HepG2 (cell line): ENCODE results near the gene PNKD. TPM values are rescaled to one million over a fixed set of nuclear protein-coding genes. Genes with fewer than 3 reads are reported as not detected.
A peak's percentile ranks its signal among the peaks of the same experiment; 100 is the strongest.

Source experiments
- DMAP1 ChIP-seq: IDR thresholded peaks from 2 replicates; pipeline ENCODE4 v1.6.1; 2016
- FOXP1 ChIP-seq, 2 experiments: fragments of 450-650 bp in 1 of 2; IDR thresholded peaks; 2 replicates each; pipeline ENCODE4 v1.6.1; 2017 to 2018; ENCODE audit warnings: antibody characterized with exemption in 1 of 2
- HOXD1 ChIP-seq: sonication (generic); formaldehyde crosslinking; IDR thresholded peaks from 2 replicates; pipeline ENCODE4 v1.5.0; 2020; ENCODE audit warnings: missing genetic modification reagents
- ISX ChIP-seq: sonication (generic); formaldehyde crosslinking; conservative IDR thresholded peaks from 2 replicates; pipeline ENCODE4 v1.5.0; 2020; ENCODE audit warnings: missing genetic modification reagents
- KDM1A ChIP-seq: IDR thresholded peaks from 2 replicates; pipeline ENCODE4 v1.6.1; 2016; ENCODE audit warnings: missing compliant biosample characterization
- MLXIP ChIP-seq: sonication (generic); formaldehyde crosslinking; IDR thresholded peaks from 2 replicates; pipeline ENCODE4 v1.9.0; 2021; ENCODE audit warnings: missing genetic modification reagents, borderline replicate concordance
- NFRKB ChIP-seq: fragments of 450-650 bp; IDR thresholded peaks from 2 replicates; pipeline ENCODE4 v1.6.1; 2017
- PTBP1 ChIP-seq: fragments of 200-400 bp; formaldehyde crosslinking; IDR thresholded peaks from 2 replicates; pipeline ENCODE4 v1.6.1; 2018; ENCODE audit warnings: low read length, low read depth; ENCODE audit not compliant: poor library complexity, severe bottlenecking
- SRSF4 ChIP-seq: fragments of 200-400 bp; formaldehyde crosslinking; IDR thresholded peaks from one replicate; pipeline ENCODE4 v1.6.1; 2018; ENCODE audit warnings: mild to moderate bottlenecking, low read depth, low read length, moderate library complexity; ENCODE audit not compliant: poor library complexity, severe bottlenecking
- TAF15 ChIP-seq: fragments of 200-400 bp; formaldehyde crosslinking; IDR thresholded peaks from one replicate; pipeline ENCODE4 v1.6.1; 2018; ENCODE audit warnings: mild to moderate bottlenecking, low read depth, low read length; ENCODE audit not compliant: poor library complexity, severe bottlenecking
- YEATS4 ChIP-seq: sonication (generic); formaldehyde crosslinking; IDR thresholded peaks from 2 replicates; pipeline ENCODE4 v1.4.0; 2020; ENCODE audit warnings: missing genetic modification reagents, borderline replicate concordance
- ZFAT ChIP-seq: sonication (generic); formaldehyde crosslinking; conservative IDR thresholded peaks from 2 replicates; pipeline ENCODE4 v1.8.1; 2023; ENCODE audit warnings: missing genetic modification reagents, inconsistent platforms
- ZNF20 ChIP-seq: sonication (generic); formaldehyde crosslinking; IDR thresholded peaks from 2 replicates; pipeline ENCODE4 v1.4.0; 2020; ENCODE audit warnings: mild to moderate bottlenecking, moderate library complexity, missing genetic modification reagents
- ZNF652 ChIP-seq: IDR thresholded peaks from 2 replicates; pipeline ENCODE4 v1.6.1; 2016; ENCODE audit warnings: low read depth, borderline replicate concordance
- ZNF678 ChIP-seq: sonication (generic); formaldehyde crosslinking; IDR thresholded peaks from 2 replicates; pipeline ENCODE4 v1.4.0; 2020; ENCODE audit warnings: mild to moderate bottlenecking, missing genetic modification reagents
- ZNF766 ChIP-seq: sonication (generic); formaldehyde crosslinking; IDR thresholded peaks from 2 replicates; pipeline ENCODE4 v1.5.0; 2020; ENCODE audit warnings: missing genetic modification reagents, borderline replicate concordance
- polyA plus RNA-seq, 8 experiments: library from polyadenylated mRNA; depleted of rRNA in 3 of 8; stranded (reverse) in 7 of 8; unstranded in 1 of 8; fragments of >200 nt; fragmentation: Illumina TruSeq in 4 of 8; extraction: Trizol in 4 of 8; gene quantifications; 2 replicates each; pipeline versions ENCODE4 v1.2.1 to v1.2.3, GENCODE V29; 2011 to 2016; ENCODE audit warnings: low read depth in 4 of 8, missing spikeins in 1 of 8, mixed read lengths in 1 of 8; ENCODE audit not compliant: insufficient read depth in 1 of 8
- total RNA-seq, 5 experiments: library from RNA; depleted of rRNA; stranded (reverse); fragments of >200 nt; fragmentation: Illumina TruSeq; extraction: Trizol; gene quantifications; 2 replicates each; pipeline ENCODE4 v1.2.3, GENCODE V29; 2016; ENCODE audit warnings: low read depth in 1 of 5
- TF ChIP-seq, protein P1 (sequence below): sonication (generic); formaldehyde crosslinking; IDR thresholded peaks from 2 replicates; pipeline ENCODE4 v1.8.1; 2022; ENCODE audit warnings: low read depth, mild to moderate bottlenecking, missing genetic modification reagents
- TF ChIP-seq, protein P2 (sequence below): sonication (generic); formaldehyde crosslinking; IDR thresholded peaks from 2 replicates; pipeline ENCODE4 v1.4.0; 2020; ENCODE audit warnings: missing genetic modification reagents, borderline replicate concordance
- TF ChIP-seq, protein P3 (sequence below): sonication (generic); formaldehyde crosslinking; IDR thresholded peaks from 2 replicates; pipeline ENCODE4 v1.4.0; 2020; ENCODE audit warnings: missing genetic modification reagents, mild to moderate bottlenecking, borderline replicate concordance

PNKD gene
- total and polyA plus RNA-seq, 2 of the 13 experiments (the other 11 are each of a cell fraction or from before 2014, with no cell fraction given): 55.9 to 80.4 TPM

DNA sequence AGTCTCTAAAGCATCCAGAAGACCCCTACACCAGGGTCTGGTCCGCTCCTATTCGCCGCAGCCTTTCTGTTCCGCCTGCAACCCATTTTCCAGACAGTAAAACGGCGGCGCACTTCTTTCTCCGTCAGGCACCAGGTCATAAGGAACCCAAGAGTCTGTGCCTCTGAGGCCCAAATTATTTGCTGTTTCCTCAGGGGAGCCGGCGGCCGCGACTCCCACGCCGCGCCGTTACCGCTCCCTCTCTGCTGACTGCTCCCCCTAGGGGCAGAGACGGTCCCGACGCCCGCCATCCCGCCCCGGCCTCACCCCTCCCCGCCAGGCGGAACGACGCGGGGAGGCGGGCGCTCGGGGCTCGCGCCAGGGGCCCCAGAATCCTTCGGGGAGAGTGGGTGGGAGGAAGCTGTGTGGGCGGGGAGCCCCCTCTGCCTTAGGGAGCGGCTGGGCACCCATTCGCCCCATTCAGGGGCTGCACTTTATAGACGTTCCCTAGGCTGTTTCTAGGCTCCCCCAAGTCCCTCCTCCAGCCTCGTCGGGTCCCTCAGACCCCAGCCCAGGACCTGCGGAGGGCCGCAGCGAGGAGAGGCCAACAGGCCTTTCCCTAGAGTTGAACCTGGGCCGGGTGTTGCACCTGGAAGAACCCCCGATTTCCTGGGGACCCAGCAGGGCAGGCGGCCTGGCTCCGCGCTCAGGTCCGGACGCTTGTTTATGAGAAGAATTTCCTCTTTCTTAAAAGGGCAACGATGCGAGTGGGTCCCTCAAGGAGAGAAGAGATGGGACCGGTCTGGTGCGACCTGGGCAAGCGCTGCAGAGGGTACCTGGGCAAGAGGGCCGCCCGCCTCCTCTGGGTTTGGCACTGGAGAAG is 125.7 kb downstream of the PNKD start (continued):
- TF ChIP-seq, protein P1, sequence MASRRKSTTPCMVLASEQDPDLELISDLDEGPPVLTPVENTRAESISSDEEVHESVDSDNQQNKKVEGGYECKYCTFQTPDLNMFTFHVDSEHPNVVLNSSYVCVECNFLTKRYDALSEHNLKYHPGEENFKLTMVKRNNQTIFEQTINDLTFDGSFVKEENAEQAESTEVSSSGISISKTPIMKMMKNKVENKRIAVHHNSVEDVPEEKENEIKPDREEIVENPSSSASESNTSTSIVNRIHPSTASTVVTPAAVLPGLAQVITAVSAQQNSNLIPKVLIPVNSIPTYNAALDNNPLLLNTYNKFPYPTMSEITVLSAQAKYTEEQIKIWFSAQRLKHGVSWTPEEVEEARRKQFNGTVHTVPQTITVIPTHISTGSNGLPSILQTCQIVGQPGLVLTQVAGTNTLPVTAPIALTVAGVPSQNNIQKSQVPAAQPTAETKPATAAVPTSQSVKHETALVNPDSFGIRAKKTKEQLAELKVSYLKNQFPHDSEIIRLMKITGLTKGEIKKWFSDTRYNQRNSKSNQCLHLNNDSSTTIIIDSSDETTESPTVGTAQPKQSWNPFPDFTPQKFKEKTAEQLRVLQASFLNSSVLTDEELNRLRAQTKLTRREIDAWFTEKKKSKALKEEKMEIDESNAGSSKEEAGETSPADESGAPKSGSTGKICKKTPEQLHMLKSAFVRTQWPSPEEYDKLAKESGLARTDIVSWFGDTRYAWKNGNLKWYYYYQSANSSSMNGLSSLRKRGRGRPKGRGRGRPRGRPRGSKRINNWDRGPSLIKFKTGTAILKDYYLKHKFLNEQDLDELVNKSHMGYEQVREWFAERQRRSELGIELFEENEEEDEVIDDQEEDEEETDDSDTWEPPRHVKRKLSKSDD (CRISPR knock-in tag): peak; percentile 54; the same call in 1 of the 2 replicates
- TF ChIP-seq, protein P2, sequence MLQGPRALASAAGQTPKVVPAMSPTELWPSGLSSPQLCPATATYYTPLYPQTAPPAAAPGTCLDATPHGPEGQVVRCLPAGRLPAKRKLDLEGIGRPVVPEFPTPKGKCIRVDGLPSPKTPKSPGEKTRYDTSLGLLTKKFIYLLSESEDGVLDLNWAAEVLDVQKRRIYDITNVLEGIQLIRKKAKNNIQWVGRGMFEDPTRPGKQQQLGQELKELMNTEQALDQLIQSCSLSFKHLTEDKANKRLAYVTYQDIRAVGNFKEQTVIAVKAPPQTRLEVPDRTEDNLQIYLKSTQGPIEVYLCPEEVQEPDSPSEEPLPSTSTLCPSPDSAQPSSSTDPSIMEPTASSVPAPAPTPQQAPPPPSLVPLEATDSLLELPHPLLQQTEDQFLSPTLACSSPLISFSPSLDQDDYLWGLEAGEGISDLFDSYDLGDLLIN (CRISPR knock-in tag): no peak
- TF ChIP-seq FOXP1 (IDR thresholded peaks at IDR 0.05) (no peak), FOXP1 (CRISPR knock-in tag; IDR thresholded peaks at IDR 0.05) (peak; percentile 69), ZNF652 (CRISPR knock-in tag) (no peak), ZFAT (CRISPR knock-in tag) (no peak), MLXIP (CRISPR knock-in tag) (no peak), PTBP1 (peak; percentile 100), DMAP1 (CRISPR knock-in tag) (peak; percentile 84), ISX (no peak), NFRKB (no peak), ZNF20 (CRISPR knock-in tag) (peak; percentile 88; the same call in 1 of the 2 replicates), YEATS4 (peak; percentile 96), ZNF766 (CRISPR knock-in tag) (peak; percentile 64; the same call in 1 of the 2 replicates), TAF15 (peak; percentile 93), KDM1A (CRISPR knock-in tag) (peak; percentile 73), HOXD1 (CRISPR knock-in tag) (peak; percentile 94), SRSF4 (no peak), ZNF678 (CRISPR knock-in tag) (peak; percentile 97; the same call in 1 of the 2 replicates)
- TF ChIP-seq, protein P3, sequence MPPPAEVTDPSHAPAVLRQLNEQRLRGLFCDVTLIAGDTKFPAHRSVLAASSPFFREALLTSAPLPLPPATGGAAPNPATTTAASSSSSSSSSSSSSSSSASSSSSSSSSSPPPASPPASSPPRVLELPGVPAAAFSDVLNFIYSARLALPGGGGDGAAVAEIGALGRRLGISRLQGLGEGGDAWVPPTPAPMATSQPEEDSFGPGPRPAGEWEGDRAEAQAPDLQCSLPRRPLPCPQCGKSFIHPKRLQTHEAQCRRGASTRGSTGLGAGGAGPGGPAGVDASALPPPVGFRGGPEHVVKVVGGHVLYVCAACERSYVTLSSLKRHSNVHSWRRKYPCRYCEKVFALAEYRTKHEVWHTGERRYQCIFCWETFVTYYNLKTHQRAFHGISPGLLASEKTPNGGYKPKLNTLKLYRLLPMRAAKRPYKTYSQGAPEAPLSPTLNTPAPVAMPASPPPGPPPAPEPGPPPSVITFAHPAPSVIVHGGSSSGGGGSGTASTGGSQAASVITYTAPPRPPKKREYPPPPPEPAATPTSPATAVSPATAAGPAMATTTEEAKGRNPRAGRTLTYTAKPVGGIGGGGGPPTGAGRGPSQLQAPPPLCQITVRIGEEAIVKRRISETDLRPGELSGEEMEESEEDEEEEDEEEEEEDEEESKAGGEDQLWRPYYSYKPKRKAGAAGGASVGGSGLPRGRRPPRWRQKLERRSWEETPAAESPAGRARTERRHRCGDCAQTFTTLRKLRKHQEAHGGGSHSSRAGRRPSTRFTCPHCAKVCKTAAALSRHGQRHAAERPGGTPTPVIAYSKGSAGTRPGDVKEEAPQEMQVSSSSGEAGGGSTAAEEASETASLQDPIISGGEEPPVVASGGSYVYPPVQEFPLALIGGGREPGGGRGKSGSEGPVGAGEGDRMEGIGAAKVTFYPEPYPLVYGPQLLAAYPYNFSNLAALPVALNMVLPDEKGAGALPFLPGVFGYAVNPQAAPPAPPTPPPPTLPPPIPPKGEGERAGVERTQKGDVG (CRISPR knock-in tag): no peak
